Uterus (tissue), 2 donors: ENCODE measurements around the gene PAQR5.

Experiments used
- CTCF ChIP-seq, 4 experiments: fragments of 200-600 bp in 2 of 4; fragments of 450-650 bp in 2 of 4; sonication (generic) in 2 of 4; IDR thresholded peaks; one replicate each; pipeline ENCODE4 v1.5.1; 2016 to 2019; ENCODE audit warnings: antibody characterized with exemption in 4 of 4, mild to moderate bottlenecking in 2 of 4, moderate library complexity in 1 of 4
- POLR2A ChIP-seq, 2 donors: fragments of 450-650 bp; IDR thresholded peaks; one replicate each; pipeline ENCODE4 v1.6.1; 2016; ENCODE audit warnings: antibody characterized with exemption in 2 of 2, mild to moderate bottlenecking in 1 of 2, moderate library complexity in 1 of 2

- TF ChIP-seq CTCF (IDR thresholded peaks at IDR 0.05) (no peak), POLR2A (IDR thresholded peaks at IDR 0.05) (no peak)
These were observed 126.2 kb downstream of the PAQR5 start for GRCh38 chr15:69424748-69425413.
